PC-9 (cell line): ENCODE results near the gene IRF2BPL.

Source experiments
- CTCF ChIP-seq: fragments of 200-600 bp; sonication (generic); conservative IDR thresholded peaks from 2 replicates; pipeline ENCODE4 v1.6.1; 2017; ENCODE audit warnings: mixed run types, antibody characterized with exemption, mild to moderate bottlenecking, moderate library complexity
- EZH2 ChIP-seq: fragments of 200-600 bp; sonication (generic); IDR thresholded peaks from 2 replicates; pipeline ENCODE4 v1.8.0; 2017; ENCODE audit warnings: antibody characterized with exemption, low read depth

DNA sequence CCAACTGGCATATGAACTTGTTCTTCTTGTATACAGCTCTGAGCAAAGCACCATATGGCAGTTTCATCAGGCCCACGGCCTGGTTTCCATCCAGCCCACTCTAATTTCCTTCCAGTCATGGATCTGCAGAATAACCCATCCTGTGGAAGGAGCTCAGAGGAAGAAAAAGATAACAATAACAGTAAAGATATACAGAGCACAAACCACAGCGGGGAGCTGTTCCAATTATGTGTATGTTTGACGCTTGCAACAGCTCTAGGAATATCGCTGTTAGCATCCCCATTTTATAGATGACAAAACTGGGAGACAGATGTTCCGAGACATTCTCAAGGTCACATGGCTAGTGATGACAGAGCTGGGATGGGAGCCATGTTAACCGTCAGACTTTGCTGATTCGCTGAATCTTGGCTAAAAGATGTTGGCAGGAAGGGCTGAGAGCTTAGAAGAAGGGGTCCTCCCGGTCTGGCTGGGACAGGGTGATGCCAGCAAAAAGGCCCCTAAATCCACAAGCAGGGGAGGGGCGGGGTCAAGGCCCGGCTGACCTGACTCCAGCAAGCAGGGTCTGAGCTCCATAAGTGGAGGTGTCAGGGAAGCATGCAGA, 35.2 kb upstream of the IRF2BPL start:
- TF ChIP-seq CTCF (no peak), EZH2 (no peak)
